Activated CD8-positive, alpha-beta memory T cell treated with anti-CD3 and anti-CD28 coated beads, Interleukin-2, amount 50 U/mL, for 1 hour (primary cell): ENCODE measurements around the gene TMEM200B.
"Not testable (repeated sequence)": the region's sequence is repeated elsewhere in the genome, so short reads cannot be mapped to it uniquely, and the experiment has no call there.

Source experiments
- DNase-seq: peaks from one replicate; pipeline ENCODE4 v3.0.0-alpha.2; 2020; ENCODE audit errors: extremely low read depth

The TMEM200B gene

GRCh38 chr1:29123887-29124365 lies at the start of gene TMEM200B:
Gene TMEM200B, minus strand, starts transcription at chr1:29123903. Its CDS starts 2,075 bp downstream, at chr1:29121828.
- no peak for DNase-seq

DNA sequence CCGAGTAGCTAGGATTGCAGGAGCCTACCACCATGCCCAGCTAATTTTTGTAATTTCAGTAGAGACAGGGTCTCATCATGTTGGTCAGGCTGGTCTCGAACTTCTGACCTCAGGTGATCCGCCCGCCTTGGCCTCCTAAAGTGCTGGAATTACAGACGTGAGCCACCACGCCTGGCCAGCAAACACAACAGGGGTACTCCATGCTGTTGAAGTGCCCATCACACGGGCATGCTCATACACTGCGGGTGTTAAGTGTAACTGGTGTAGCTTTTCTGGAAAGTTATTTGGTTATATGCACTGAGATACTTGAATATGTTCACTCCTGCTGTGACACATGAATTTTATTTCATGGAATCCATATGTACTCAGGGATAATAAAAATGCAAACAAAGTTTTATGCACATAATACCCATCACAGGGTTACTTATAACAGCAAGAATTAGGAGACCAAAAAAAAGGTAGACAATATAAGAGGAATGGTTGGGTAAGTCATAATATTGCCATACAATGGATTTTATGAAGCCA lies 48.8 kb upstream of the TMEM200B start:
- DNase-seq: no peak

DNA sequence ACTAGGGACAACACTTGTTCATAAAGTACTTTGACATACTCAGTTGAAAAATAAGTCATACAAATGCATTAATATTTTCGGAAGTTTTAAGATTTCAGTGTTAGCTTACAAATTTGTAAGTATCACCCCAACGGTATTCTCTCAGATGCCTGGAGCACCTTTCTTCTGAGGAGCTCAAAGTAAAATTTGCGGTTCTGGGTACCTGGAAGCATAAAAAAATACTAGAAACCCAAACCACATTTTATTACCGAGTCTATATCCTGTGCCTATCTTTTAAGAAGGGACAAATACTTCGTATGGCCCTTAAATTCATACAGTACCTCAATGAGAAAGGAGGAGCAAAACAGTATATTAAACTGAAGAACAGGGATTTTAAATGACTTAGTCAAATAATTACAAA lies 47.8 kb upstream of the TMEM200B start:
- DNase-seq: no peak

DNA sequence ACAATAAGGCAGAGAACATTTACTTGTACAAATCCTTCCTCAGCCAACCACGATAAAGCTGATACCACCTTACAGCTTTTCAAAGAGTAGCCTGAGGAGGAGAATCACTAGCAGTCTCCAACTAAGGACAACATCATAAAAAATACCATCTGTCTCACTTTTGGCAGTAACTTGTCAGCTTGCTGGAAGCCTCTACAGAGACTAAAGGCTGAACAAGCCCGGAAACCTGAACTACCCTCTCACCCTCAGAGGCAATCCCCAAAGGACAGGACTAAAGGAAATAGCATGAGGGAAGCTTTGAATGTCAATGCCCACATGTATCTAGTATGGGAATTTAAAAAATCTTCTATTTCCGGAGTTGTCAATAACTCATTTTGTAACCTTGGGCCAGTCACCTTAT lies 47.4 kb upstream of the TMEM200B start:
- DNase-seq: no peak

GRCh38 chr1:29169976-29170375 lies 46.3 kb upstream of the TMEM200B start:
- DNase-seq: no peak

DNA sequence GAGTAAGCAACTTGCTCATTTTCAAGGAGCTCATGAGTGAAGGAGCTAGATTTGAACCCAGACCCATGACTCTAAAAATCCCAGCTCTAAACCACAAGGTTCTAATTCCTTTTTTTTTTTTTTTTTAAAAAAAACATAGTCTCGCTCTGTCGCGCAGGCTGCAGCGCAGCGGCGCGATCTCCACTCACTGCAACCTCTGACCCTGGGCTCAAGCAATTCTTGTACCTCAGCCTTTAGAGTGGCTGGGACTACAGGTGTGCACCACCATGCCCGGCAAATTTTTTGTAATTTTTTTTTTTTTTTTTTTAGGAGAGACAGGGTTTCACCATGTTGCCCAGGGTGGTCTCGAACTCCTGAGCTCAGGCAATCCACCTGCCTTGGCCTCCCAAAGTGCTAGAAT lies 44.2 kb upstream of the TMEM200B start:
- DNase-seq: no peak

GRCh38 chr1:29166291-29166878 lies 42.7 kb upstream of the TMEM200B start:
- DNase-seq: no peak

DNA sequence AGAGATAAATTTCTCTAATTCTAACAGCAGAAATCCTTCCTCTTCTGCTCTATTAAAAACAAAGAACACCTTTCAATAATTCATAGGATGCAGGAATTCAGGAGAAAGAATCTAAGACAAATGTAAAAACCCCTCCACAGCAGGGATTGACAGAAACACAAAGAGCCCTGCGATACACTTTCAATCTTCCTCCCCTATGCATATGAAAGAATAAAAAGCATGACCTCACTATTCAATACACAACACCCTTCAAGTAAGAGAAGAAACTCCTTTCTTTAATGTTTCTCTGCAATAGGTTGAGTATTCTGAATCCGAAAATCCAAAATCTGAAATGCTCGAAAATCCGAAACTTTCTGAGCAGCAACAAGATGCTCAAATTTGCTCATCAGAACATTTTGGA lies 40.9 kb upstream of the TMEM200B start:
- DNase-seq: no peak

DNA sequence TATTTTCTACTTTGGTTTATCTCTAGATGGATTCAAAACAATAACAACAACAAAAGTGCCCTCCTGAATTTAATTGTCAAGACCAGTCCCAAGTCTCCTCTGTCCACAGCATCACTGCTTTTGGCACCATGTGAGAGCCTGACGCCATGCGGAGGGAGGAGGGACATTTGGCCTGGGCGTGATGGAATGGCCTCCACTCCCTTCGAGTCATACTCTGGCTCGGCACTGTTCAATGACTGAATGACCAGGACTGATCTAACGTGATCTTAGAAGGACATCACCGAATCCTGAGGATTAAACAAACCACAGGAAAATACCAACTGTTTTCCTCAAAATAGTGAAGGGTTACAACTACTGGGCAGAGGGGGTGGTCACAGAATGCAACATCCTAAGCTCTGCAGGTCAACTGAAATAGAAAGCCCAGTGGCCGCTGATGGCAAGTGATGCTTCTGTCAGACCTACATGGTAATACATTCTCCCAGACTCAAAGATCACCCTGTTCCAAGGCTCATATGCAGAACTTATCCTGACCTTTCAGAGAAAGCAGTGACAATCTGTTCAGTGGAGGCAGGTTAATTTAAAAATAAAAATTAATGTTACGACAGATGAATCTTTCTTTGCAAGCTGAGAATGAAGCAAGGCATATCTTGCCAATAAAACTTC lies 38.9 kb upstream of the TMEM200B start:
- no peak for DNase-seq

- no peak for DNase-seq
Measured at GRCh38 chr1:29162025-29162424, 38.3 kb upstream of the TMEM200B start.

GRCh38 chr1:29159773-29160172 lies 36.1 kb upstream of the TMEM200B start:
- no peak for DNase-seq

DNA sequence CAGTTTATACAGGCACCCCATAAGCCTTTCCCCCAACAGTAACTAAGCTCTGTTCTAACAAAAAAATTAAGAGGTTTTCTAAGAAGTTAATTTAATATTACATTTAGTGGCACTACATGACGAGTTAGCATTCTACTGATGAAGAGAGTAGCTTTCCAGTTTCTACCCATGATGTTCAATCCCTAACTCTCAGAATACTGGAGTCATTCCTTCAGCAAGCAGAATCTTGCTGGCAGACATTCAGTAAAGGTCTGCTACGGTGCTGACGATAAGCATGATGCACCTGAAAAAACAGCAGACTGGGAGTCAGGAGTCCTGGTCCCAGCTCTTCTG lies 33.5 kb upstream of the TMEM200B start:
- DNase-seq: no peak

DNA sequence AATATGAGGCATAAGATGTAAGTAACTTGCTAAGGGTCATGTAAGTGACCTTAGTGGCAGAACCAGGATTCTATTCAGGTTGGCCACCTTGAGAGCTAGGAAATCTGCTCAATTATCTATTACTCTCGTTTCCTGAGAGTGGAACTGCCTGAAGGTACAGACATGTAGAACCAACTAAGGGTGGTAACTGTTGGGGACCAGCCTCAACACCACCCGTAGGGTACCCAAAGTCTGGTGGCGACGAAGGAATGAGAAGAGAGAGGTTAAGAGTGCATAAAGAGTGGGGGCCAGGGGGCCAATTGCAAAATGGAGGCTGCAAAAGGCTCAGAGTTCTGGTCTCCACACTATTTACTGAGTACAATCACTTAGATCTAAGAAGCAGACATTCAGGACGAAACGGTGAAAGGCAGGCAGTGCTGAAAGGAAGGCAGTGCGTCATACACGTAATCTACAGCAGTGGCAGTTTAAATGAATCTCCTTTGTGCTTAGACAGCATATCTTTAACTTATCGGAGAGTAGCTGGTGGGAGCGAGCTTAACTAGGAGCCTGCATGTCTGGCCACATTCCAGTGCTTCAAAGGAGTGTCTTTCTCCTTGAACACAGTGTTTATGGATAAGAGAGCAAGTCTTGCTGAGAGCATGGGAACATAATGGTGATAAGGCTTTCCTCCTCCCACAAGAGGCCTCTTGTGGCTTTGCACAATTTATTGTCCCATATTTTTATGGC lies 33.0 kb upstream of the TMEM200B start:
- DNase-seq: no peak

GRCh38 chr1:29152046-29152805 lies 28.5 kb upstream of the TMEM200B start:
- no peak for DNase-seq

DNA sequence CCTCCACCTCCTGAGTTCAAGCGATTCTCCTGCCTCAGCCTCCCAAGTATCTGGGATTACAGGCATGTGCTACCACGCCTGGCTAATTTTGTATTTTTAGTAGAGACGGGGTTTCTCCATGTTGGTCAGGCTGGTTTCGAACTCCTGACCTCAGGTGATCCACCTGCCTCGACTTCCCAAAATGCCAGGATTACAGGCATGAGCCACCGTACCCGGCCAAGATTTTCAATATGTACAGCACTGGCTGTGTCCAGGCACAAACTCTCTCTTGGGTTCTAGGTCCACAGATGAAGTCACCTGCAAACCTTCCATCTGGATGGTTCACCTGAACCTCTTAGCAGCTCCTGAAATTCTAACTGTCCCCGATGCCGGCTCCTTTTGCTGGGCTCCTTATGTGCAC lies 26.6 kb upstream of the TMEM200B start:
- not testable (repeated sequence) for DNase-seq

- DNase-seq: no peak
Measured at GRCh38 chr1:29148656-29149491, 25.2 kb upstream of the TMEM200B start.

DNA sequence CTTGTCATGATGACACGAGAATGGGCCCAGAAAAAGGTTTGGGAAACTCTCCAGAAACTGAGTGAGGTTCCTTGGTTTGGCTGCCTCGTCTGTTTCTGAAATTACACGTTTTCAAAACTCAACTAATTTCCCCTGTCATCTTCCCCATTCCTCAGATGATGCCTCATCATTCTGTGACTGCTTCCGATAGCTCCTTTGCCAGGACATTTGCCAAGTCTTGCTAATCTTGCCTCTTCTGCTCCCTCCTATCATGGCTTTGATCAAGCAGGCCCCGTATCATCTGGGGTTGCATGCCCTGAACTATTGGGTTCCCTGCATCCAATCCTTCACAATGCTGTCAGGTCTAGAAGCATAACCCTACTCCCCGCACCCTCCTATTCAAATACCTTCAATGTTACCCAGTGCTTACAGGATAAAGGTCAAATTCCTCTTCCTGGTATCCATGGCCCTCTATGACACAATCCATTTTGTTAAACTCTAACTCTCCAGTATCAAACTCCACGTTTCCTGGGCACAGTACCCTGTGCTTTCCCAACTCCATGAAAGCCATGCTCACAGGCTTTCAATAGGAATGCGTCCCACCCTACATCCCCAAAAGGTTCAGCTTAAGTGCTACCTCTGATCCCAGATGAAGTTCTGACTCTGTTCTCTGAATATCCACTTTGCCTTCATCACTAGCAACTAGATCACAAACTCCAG lies 22.2 kb upstream of the TMEM200B start:
- DNase-seq: no peak

DNA sequence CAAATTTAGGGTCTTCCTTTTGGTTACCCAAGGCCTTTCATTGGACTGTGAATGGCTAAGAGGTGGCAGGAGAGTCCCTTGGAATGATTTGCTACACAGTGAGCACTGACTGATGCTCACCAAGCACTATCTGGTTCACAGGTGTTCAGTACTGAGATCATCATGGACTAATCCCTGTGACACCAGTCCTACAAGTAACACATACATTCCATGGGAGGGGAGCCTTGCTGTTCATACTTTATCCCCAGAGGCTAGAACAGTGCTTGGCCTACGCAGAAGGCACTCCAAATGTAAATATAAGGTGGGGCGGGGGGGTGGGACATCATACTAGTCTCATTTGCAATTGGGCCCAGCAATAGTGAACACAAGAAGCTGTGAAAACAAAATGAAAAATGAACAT lies 20.5 kb upstream of the TMEM200B start:
- no peak for DNase-seq

GRCh38 chr1:29142714-29143113 lies 19.0 kb upstream of the TMEM200B start:
- no peak for DNase-seq

- DNase-seq: no peak
Measured at GRCh38 chr1:29136391-29136915, 12.8 kb upstream of the TMEM200B start.

DNA sequence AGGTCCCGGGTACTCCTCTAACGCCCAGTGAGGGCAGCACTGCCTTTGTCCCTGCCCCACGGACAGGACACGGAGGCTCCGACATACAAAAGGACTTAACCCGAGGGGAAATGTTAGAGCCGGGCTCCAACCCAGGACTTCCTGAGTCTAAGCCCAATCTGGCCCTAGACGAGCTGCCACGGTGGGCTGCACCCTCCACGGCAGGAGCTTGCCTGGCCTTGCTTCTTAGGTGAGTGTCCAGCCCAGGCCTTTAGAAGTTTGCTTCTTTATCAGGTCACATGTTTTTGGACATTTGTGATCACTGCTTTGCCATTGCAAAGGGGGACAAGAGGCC lies 11.0 kb upstream of the TMEM200B start:
- no peak for DNase-seq
